HL-60/S4 treated with retinoic acid at 250 ng/mL for 4 days and 3 days (cell line): ENCODE measurements around the gene PNMA6A.
"Not testable (repeated sequence)": the region's sequence is repeated elsewhere in the genome, so short reads cannot be mapped to it uniquely, and the experiment has no call there.

Experiments used
- in situ Hi-C: fragments of 300-500 bp; cut with MboI; formaldehyde crosslinking; loops from 2 replicates; pipeline ENCODE4 v1.7.0; 2022; ENCODE audit warnings: low sequenced_read_pairs

The PNMA6A gene

GRCh38 chrX:153074935-153075334 is 2.7 kb downstream of the PNMA6A start:
- in situ Hi-C loops: no loop called here

- in situ Hi-C loops: no loop called here
These were observed 3.1 kb downstream of the PNMA6A start for GRCh38 chrX:153075366-153075765.

- in situ Hi-C loops: not testable (repeated sequence)
These were observed 5.3 kb downstream of the PNMA6A start for GRCh38 chrX:153077437-153078135.

- in situ Hi-C loops: not testable (repeated sequence)
These were observed 11.1 kb downstream of the PNMA6A start for GRCh38 chrX:153083238-153083923.

DNA sequence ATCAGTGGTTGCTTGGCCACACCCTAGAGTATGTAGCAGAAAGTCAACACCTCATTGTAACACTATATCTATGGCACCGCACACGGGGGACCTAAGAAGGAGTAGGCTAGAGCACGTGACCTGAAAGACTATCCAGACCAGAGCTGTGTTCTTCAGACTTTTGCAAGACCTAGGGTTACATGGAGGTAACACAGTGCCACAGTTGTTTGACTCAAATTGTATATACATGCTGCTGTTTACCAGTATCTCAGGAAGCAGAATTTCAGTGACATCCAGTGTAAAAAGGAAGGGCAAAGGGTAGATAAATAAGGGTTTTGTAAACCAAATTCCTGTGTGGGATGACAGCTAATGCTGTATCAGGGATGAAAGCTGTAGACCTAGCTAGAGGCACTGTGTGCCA is 30.2 kb downstream of the PNMA6A start:
- in situ Hi-C loops: no loop called here

- in situ Hi-C loops: not testable (repeated sequence)
These were observed 32.7 kb downstream of the PNMA6A start for GRCh38 chrX:153104959-153105358.

DNA sequence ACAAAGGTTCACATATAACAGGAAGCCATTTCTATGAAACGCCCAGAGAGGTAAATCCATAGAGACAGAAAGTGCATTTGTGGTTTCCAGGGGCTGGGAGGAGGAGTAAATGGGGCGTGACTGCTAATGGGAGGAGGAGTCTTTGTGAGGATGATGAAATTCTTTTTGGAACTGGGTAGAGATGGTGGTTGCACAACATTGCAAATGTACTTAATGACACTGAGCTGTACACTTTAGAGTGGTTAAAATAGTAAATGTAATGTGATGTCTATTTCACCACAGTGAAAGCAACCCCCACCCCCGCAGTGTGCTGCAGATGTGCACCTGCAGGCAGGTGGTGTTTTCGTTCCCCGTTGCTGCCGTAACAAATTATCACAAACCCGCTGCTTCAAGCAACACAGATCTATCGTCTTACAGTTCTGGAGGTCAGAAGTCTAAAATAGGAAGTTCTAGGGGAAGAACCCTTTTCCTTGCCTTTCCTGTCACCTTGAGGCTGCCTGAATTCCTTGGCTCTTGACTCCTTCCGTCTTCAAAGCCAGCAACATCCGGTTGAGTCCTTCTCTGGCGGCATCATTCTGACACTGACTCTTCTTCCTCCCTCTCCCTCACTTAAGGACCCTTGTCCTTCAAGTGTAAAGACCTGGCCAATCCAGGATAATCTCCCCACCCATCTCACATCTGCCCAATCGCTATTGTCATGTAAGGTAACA is 34.0 kb downstream of the PNMA6A start:
- in situ Hi-C loops: not testable (repeated sequence)

DNA sequence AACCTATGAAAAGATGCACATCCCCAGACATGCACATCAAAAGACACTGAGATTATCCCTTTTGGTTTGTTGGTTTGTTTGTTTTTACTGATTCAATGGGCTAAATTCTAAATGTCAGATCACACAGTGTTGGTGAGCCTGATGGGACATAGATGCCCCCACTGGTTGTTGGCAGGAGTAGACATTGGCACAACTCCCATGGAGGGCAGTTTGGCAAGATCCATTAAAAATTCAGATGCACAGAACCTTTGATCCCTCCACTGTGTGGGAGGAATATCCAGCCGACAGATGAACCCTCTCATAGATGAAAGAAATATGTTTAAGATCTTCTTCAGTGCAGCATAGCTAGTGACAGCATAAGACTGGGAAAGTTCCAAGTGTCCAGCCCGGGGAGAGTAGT is 38.5 kb downstream of the PNMA6A start:
- in situ Hi-C loops: not testable (repeated sequence)

GRCh38 chrX:153113851-153114250 is 41.6 kb downstream of the PNMA6A start:
- in situ Hi-C loops: not testable (repeated sequence)

- in situ Hi-C loops: not testable (repeated sequence)
These were observed 45.5 kb downstream of the PNMA6A start for GRCh38 chrX:153117754-153118153.

GRCh38 chrX:153120230-153120629 is 48.0 kb downstream of the PNMA6A start:
- in situ Hi-C loops: not testable (repeated sequence)

DNA sequence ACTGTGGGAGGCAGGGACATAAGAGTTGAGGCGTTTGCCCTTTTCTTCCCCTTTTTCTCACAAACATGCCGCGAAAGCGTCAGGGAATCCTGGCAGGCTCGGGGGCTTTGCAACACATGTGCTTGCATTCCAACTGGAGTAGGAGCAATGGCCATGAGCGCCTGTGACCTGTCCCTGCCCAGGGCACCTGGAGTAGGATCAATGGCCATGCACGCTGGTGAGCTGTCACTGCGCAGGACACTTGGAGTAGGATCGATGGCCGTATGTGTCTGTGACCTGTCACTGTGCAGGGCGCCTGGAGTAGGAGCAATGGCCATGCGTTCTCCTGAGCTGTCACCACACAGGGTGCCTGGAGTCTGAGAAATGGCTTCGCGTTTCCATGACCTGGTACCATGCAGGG is 51.2 kb downstream of the PNMA6A start:
- in situ Hi-C loops: not testable (repeated sequence)
